ENCODE measurements around the gene RSL1D1.

The RSL1D1 gene

GRCh38 chr16:11851294-11852091 lies at the start of gene RSL1D1:
Gene RSL1D1, minus strand, starts transcription at chr16:11851542. Its CDS starts 30 bp downstream, at chr16:11851512.
- peak; percentile 51 for DNase-seq

GRCh38 chr16:11901091-11901490 lies 49.7 kb upstream of the RSL1D1 start:
- no peak for DNase-seq

GRCh38 chr16:11896486-11897176 lies 45.3 kb upstream of the RSL1D1 start:
- DNase-seq = no peak

- DNase-seq = no peak
Measured at GRCh38 chr16:11893571-11893970, 42.2 kb upstream of the RSL1D1 start.

GRCh38 chr16:11892761-11893160 lies 41.4 kb upstream of the RSL1D1 start:
- DNase-seq = no peak

- no peak for DNase-seq
Measured at GRCh38 chr16:11890231-11890965, 39.1 kb upstream of the RSL1D1 start.

GRCh38 chr16:11886881-11887280 lies 35.5 kb upstream of the RSL1D1 start:
- no peak for DNase-seq

- DNase-seq = no peak
Measured at GRCh38 chr16:11884035-11884434, 32.7 kb upstream of the RSL1D1 start.

GRCh38 chr16:11880007-11880406 lies 28.7 kb upstream of the RSL1D1 start:
- DNase-seq = no peak

GRCh38 chr16:11877374-11877773 lies 26.0 kb upstream of the RSL1D1 start:
- no peak for DNase-seq

- DNase-seq = no peak
Measured at GRCh38 chr16:11876306-11876705, 25.0 kb upstream of the RSL1D1 start.

GRCh38 chr16:11875721-11876120 lies 24.4 kb upstream of the RSL1D1 start:
- no peak for DNase-seq

- DNase-seq = no peak
Measured at GRCh38 chr16:11871193-11871592, 19.9 kb upstream of the RSL1D1 start.

GRCh38 chr16:11870399-11870798 lies 19.1 kb upstream of the RSL1D1 start:
- no peak for DNase-seq

- no peak for DNase-seq
Measured at GRCh38 chr16:11869353-11870228, 18.2 kb upstream of the RSL1D1 start.

- no peak for DNase-seq
Measured at GRCh38 chr16:11868412-11868980, 17.2 kb upstream of the RSL1D1 start.

GRCh38 chr16:11862489-11862888 lies 11.1 kb upstream of the RSL1D1 start:
- no peak for DNase-seq

GRCh38 chr16:11857161-11857560 lies 5.8 kb upstream of the RSL1D1 start:
- no peak for DNase-seq

- no peak for DNase-seq
Measured at GRCh38 chr16:11852092-11852809, 909 bp upstream of the RSL1D1 start.

- DNase-seq = no peak
Measured at GRCh38 chr16:11848842-11849241, 2.5 kb downstream of the RSL1D1 start.

- no peak for DNase-seq
Measured at GRCh38 chr16:11844499-11844898, 6.8 kb downstream of the RSL1D1 start.

GRCh38 chr16:11843861-11844260 lies 7.5 kb downstream of the RSL1D1 start:
- DNase-seq = no peak
